GM19351 (cell line): ENCODE measurements around the gene VPS13C.

Source experiments
- ATAC-seq: cut with Tn5 transposase; IDR thresholded peaks from one replicate; pipeline ENCODE4 v1.9.1; 2021; ENCODE audit warnings: mild to moderate bottlenecking, moderate library complexity; ENCODE audit not compliant: unreplicated experiment

VPS13C gene

DNA sequence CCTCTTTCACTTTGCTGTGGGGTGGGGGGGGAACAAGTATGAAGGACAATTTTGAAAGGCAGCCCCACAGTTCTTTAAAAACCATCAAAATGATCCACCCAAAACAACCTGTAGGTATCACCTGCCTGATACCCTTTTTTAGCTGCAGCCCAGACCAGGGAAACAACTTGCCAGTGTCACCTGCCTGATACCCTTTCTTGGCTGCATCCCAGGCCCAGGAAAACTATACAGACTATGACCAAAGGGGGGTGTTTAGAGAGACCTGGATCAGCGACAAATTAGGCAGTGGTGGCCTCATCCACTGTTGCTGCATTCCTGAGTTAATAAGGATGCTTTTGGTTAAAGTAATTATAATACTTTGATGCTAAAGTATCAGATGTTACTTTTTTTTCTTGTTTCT, 122.0 kb downstream of the VPS13C start:
- no peak for ATAC-seq

DNA sequence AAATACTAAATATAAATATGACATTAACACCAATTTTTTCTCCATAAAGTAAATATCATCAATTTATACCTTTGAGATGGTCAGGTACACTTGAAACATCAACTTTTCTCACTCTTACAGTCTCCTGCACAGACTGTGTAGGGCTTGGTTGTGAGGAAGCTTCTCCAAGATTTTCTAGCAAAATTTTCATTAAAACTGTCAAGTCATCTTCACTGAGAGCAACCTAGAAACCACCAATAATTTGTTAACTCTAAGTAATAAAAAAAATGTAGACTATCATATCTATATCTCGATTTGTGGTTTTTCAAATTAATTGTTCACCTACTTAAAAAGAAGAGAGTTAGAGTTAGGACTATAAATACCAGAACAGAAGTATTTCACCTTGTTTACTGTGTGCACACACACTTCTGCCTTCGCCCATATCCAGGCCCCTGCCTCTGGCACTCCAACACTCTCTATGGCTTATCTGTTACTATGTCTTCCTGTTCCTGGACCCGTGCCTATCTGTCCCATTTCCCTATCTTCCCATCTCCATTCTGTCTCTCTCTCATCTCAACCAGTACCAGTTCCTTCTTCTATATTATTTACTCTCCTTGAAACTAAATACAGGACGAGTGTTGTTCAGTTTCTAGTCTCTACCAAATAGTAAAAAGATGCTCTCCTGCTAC, 123.6 kb downstream of the VPS13C start:
- ATAC-seq: no peak

DNA sequence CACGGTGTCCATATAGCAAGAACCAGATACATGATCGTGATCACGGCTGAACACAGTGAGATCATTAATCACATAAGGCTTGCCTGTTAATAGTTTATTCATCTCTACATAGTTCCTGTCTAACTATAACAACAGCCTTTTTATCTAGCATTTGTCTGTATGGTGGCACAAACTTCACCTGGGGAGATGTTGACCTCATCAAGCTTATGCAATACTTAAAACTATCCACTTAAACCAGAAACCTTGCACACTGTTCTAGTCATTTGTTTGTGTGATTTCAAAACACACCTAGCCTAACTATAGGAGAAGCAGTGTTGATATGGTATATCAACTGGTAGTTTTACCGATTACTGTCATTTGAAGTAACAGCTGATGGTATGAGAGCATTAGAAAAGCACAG, 124.8 kb downstream of the VPS13C start:
- ATAC-seq: no peak

DNA sequence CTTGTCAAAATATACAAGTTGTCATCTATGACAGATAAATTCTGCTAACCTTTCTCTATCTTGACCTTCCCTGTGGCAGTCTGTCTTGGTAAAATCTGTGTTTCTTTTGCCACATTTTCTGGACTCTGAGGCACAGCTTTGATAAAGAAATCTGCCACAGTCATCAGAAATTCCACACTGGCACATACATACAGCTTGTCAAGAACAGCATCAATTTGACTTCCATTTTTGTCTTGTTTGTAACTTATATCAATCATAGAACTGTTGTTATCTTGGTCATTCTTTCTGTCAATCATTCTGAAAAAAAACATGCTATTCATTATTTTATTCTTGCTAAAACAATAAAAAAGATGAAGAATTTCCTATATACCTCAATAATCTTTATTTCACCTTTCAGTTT, 130.8 kb downstream of the VPS13C start:
- ATAC-seq: no peak

DNA sequence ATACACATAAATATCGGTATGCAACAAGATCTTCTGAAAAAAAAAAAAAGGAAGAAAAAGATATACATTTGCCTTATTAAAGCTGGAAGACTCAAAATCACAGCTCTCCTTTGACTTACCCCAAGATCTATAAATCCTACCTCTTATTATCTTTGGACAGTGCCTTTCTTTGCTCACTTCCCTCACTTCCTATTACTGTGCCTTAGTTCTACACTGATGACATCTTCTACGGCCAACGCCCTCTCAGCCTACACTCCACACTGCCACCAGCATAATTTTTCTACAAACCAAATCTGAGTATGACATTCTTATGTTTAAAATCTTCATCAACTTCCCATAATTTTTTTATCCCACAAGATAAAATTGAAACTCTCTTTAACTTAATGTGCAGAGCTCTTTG, 137.1 kb downstream of the VPS13C start:
- ATAC-seq: no peak

DNA sequence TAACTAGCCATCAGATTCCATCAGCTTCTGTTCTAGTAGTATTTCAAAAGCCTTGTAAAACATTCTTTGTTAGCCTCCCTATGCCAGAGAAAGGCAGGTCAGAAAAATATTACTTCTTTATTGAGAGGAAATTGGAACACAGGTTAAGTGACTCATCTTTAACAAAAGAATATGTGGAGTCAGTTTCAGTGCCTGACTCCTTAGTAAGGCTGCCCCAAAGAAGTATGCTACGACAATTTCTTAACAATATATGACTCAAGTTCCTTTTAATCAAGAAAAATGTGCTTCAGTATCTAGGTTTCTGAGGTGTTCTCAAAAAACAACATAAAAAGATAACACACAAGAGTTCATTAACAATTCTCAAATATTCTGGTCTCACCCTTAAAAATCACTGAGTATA, 139.2 kb downstream of the VPS13C start:
- ATAC-seq: no peak

DNA sequence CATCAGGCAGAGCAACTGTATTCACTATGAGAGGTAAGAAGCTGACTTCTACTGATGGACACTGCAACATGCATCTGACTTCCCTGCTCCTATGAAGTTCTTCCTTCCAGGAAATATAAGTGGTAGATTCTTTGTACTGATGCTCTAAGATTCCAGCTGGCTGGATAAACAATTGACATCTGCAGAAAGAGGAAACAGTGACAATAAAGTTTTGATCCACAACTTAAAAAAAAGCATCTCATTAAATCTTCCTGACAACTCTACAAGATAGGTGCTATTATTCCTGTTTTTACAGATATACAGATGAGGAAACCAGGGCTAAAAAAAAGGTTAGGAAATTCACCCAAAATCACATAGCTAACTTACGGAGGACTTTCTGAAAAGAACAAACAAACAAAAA, 142.8 kb downstream of the VPS13C start:
- no peak for ATAC-seq

DNA sequence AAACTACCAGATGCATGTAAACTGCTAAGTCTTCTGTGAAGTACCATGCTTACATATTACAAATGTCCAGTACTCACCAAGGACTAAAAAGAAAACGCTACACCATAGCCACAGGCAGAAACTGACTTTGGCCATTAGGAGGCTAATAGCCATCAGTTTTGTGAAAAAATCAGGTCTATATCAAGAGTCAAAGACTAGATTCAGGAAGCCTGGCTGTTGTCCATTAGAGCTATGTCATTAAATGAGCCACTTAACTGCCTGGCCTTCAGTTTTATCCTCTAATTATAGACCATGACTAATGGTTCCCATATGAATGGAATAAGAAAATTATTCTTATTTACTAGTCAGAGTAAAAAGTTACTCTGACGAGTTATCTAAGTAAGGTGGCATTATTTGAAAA, 144.1 kb downstream of the VPS13C start:
- ATAC-seq: no peak

DNA sequence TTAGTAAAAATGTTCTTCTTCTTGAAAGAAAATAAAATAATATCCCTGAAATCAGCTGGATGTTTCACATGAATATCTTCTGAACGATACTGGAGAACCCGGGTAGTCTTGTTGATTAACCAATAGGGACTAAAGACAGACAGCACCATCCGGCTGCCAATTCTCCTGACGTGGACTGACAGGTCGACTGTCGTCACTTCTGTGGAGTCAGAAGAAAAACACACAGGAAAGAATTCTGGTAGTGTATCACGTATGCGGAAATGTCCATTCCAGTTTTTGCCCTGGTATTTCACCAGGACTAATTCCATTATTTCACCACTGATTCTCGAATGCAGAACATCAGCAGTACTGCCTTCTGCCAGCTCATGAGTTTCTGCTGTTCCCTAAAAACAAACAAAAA, 144.6 kb downstream of the VPS13C start:
- no peak for ATAC-seq

DNA sequence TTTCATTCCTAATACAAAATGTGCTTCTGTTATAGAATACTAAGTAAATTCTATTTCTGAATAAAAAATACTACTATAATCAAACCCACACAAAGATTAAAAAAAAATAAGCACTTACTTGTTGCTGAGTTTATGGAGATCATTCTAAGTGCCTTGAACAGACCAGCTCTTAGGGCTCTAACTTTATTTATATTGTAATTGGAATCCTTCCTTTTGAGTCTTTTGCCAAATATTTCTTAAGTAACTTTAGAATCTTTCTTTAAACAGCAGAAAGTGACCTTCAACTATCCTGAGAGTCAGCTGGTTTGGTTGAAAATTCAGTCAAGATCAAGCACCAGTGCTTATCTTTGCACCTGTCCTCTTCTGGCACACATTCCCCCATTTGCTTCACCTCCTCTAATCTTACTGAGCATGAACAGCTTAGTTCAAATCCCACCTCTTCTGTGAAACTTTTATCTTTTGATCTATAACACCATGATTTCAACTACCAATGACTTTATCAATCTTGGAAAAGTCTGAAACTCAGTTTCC, 149.3 kb downstream of the VPS13C start:
- ATAC-seq: no peak

DNA sequence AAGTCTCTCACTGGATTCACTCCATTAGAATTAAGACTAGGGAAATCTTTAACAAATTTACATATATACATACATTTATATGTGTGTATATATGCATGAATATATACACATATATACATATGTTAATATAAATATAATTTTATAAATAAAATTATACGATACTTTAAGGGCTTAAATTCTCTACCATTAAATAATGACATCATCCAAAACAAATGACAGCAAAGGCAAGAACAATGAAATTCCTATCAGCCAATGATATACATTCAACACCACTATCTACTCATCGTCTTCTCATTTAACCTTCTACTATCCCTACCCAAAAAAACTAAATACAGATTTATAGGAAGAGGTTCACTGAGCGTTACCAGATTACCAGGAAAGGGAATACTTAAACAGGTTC, 152.0 kb downstream of the VPS13C start:
- ATAC-seq: no peak

DNA sequence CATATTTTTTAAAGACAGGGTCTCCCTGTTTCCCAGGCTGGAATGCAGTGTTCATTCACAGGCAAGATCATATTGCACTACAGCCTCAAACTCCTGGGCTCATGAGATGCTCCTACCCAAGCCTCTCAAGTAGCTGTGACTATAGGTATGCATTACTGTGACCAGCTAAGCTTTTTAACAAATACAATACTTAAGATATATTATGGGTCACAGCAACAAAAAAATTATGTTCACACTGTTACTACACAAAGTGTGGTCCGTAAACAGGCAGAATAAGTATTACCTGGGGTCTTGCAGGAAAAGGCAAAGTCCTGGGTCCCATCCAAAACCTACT, 152.5 kb downstream of the VPS13C start:
- no peak for ATAC-seq

DNA sequence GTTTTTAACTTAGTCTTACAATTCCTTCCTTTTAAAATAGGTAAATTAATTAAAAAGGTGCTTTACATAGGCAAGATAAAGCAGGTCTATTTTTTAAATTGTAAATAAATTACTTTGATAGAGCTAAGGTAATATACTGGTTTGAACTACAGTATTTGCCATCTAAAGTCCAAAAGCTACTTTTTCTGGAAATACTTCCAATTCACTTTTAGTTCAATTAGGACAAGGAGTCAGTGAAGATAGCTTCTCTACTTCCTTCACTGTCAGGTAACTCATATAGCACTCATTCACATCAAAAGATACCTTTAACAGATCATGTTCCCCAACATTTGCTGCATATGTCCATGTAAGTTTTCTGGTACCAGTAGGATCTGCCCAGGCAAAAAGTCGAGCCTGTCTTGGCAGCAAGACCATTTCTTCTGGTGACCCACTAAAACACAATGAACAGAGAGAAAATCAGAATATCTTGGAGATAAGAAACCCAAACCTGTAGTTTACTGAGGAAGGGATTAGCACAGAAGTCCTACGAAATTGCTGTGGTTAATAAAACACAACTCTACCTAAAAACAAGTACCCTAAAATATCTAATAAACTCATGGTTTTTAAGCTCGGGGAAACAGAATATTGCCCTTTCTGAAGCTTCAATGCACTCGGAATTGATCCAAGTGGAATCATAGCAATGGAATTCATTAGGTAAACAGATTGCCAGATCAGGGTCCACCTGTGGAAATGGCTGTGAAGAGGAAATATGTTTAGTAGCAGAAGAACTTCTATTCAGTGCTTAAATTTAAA, 153.1 kb downstream of the VPS13C start:
- no peak for ATAC-seq

DNA sequence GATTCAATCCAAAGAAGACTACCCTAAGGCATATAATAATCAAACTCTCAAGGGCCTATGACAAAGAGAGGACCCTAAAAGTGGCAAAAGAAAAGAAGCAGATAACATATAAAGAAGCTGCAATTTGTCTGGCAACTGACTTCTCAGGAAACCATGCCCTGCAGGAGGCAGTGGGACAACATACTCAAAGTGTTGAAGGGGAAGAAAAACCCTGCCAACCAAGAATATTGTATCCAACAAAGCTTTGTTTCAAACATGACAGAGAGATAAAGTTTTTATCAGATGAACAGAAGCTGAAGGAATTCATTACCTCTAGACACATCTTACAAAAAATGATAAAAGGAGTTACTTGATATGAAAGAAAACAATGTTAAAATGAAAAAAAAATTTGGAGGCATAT, 167.1 kb downstream of the VPS13C start:
- ATAC-seq: no peak

DNA sequence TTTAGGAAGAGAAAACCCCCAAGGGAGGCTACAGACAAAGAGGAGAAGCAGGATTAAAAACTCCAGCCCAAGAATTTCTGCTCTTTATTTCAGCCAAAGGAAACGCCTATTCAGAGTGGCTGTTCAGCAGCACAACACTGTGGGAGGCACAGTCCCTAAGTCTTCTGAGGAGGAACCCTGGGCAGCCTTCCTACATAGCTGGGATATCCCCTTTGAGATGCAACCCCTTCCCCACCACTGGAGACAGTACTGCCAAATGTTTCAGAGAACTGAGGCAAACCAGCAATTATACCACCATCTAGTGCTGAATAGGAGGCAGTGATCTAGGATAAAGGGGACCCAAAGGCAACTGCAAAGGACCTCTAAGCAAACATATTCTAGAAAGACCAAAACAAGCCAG, 168.1 kb downstream of the VPS13C start:
- ATAC-seq: no peak

DNA sequence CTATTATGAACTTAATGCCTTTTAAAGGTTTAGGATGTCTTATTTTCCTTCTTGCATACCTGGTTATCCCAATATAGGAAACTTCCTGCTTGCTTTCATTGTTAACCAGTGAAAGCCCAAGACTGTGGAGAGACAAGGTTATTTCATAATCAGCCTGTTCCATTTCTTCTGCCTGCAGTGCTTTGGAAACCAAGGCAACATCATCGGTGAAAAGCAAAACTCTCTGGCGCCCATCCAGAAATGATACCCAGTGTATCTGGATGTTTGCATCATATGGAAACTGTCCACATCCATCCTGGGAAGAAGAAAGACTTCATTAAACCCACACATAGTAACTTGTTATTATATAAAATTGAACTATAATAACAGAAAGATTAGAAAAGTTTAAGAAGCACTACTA, 170.1 kb downstream of the VPS13C start:
- ATAC-seq: no peak

DNA sequence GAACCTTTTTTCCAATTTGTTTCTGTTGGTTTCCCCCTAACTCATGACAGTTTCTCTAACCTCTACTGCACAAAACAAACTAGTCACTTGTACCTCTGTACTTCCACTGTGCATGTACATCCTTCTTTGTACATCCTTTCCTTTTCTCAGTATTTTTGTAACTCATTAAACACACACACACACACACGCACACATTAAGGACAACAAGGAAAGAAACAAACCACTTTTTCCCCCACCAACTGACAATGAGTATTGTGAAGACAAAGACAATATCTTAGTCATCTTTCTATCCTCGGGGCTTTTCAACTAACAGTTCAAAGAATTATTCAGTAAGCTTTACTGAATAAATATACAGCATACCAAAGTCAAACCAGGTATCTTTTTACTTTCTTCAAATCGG, 170.5 kb downstream of the VPS13C start:
- ATAC-seq: no peak

DNA sequence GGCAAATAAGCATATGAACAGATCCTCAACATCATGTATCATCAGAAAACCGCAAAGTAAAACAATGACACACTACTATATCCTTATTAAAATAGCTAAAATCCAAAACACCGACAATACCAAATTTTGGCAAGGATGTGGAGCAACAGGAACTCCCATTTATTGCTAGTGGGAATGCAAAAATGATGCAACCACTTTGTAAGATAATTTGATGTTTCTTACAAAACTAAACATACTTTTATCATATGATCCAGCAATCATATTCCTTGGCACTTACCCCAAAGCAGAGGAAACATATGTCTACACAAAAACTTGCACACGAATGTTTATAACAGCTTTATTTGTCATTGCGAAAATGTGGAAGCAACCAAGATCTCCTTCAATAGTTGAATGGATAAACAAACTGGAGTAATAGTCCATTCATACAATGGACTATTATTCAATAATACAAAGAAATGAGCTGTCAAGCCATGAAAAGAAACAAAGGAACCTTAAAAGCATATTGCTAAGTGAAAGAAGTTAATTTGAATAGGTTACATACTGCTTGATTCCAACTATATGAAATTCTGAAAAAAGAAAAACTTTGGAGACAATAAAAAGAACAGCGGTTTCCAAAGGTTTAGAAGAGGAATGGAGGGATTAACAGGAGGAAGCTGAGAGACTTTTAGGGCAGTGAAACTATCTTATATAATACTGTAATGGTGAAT, 172.0 kb downstream of the VPS13C start:
- ATAC-seq: no peak

DNA sequence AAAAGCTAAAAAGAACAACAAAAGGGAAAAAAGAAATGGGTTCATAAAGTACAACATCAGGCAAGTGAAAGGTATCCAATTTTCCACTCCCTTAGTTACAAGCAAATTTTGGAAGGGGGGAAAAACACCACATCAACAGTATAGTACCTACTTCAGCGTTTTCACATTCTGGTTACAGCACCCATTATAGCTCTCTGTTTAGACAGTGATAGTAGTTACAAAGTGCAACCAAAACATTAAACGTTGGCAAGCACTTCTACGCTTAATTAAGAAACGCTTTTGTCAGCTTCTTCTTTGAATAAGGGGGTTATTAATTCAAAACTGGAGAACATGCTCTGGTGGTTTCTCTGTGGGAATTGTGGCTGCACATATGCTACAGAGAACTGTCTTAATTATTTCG, 180.2 kb downstream of the VPS13C start:
- no peak for ATAC-seq

DNA sequence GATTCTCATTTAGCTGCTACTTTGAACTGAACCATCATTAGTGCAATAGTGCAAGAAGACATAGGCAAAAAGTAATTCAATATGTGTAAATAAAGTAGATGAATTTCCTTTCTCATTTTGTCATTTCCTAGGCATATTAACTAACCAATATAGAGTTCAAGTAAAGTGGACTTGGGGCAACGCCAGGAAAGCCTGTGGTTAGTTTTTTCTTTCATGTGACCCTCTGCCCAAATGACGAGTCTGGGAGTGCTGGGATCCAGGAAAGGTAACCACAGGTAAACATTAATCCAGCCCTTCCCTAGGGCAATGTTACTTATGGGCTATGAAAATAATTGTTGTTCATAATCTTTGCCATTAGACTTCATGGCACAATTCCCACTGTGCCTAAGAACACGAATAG, 181.0 kb downstream of the VPS13C start:
- no peak for ATAC-seq

DNA sequence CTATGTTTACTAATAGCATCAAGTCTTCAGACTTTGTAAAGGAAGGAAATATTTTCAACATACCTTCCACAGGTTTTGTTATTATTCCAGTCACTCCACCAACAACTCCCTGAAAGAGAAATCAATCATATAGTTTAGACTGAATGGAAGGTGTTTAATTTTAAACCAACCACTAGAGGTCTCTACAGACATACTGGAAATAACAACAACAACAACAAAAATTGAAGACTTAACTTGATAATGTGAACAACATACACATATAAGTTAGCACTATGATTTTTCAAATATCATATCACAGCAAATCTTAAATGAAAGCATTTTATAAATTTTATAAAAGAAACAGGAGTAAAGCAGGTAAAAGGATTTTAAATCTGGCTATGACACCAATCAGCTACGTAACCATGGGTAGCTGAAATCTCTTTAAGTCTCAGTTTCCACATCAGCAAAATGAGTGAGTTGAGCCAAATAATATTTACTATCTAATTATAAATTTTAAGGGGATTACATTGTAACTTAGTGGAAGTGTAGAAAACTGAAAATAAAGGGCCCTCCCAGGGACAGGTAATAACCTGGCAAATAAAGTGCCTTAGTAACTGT, 188.2 kb downstream of the VPS13C start:
- no peak for ATAC-seq

DNA sequence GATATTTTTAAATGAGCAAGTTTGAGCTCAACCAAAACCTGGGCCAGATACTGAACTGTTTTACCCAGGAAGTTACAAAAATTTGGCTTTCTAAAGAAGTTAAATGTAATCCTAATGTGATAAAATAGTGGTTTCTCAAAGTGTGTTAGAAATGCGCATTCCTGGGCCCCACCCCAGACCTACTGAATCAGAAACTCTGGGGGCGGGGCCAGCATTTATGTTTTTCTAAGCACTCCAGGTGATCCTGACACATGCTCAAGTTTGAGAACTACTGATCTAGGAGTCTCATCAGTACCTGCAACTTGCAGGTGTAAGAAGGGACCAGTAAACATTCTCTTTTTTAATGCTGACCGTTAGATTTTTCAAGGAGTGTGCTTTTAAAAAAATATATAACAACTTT, 190.6 kb downstream of the VPS13C start:
- no peak for ATAC-seq
